HG03175 (cell line): ENCODE data around the gene ADGRL1.

Experiments
- ATAC-seq: cut with Tn5 transposase; IDR thresholded peaks from one replicate; pipeline ENCODE4 v1.9.1; 2021; ENCODE audit warnings: mild to moderate bottlenecking, moderate library complexity; ENCODE audit not compliant: unreplicated experiment

Gene ADGRL1

GRCh38 chr19:14142262-14143190 lies 63.4 kb downstream of the ADGRL1 start:
- no peak for ATAC-seq

DNA sequence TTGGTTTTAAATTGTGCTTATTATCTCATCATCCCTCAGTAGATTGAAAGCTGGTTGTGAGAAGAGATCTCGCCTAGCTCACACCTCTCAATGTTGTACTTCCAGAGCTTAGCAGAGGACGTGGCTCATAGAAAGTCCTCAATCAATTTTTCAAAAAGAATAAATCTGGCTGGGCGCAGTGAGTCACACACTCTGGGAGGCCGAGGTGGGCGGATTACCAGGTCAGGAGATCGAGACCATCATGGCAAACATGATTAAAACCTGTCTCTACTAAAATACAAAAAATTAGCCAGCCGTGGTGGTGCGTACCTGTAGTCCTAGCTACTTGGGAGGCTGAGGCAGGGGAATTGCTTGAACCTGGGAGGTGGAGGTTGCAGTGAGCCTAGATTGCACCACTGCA lies 64.9 kb downstream of the ADGRL1 start:
- ATAC-seq: no peak

DNA sequence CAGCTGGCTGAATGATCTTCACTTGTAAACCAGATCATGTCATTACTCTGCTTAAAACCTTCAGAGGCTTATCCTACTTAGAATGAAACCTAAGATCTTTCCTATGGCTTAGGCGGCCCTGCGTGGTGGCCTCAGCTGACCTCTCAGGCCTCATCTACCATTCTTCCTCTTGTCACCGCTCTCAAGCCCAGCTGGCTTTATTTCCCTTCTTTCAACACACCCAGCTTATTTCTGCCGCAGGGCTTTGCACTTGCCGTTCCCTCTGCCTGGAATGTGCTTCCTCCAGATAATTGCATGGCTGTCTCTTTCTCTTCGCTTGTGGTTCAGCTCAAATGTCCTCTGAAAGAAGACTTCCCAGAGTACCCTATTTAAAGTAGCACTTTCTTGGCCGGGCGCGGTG lies 66.0 kb downstream of the ADGRL1 start:
- ATAC-seq: no peak

DNA sequence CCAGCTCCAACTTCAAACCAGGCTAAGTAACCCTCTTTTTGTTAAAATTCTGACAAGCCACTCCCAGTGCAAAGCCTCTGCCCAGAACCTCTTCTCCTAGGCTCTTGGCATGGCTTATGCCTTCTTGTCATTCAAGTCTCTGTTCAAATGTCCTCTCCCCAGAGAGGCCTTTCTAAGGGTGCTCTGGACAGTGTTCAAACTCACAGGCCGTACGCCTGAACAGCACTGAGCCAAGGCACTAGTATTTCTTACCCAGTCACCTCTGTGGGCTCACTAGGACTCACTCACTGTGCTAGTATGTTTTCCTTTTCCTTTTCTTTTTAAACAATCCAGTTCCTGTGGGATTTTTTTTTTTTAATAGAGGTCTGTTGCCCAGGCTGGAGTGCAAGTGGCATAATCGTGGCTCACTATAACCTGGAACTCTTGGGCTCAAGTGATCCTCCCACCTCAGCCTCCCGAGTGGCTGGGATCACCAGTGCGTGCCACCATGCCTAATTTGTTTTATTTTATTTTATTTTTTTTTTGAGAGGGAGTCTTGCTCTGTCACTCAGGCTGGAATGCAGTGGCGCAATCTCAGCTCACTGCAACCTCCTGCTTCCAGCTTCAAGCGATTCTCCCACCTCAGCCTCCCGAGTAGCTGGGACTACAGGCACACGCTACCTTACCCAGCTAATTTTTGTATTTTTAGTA lies 67.2 kb downstream of the ADGRL1 start:
- ATAC-seq: no peak

GRCh38 chr19:14136509-14137281 lies 69.3 kb downstream of the ADGRL1 start, which contains the start of gene ASF1B:
Gene ASF1B (minus strand): TSS chr19:14136589. CDS start chr19:14136456, 133 bp downstream.
- peak; percentile 80 for ATAC-seq

GRCh38 chr19:14135985-14136508 lies 69.9 kb downstream of the ADGRL1 start:
- ATAC-seq: no peak

GRCh38 chr19:14135355-14135754 lies 70.6 kb downstream of the ADGRL1 start:
- ATAC-seq: no peak

DNA sequence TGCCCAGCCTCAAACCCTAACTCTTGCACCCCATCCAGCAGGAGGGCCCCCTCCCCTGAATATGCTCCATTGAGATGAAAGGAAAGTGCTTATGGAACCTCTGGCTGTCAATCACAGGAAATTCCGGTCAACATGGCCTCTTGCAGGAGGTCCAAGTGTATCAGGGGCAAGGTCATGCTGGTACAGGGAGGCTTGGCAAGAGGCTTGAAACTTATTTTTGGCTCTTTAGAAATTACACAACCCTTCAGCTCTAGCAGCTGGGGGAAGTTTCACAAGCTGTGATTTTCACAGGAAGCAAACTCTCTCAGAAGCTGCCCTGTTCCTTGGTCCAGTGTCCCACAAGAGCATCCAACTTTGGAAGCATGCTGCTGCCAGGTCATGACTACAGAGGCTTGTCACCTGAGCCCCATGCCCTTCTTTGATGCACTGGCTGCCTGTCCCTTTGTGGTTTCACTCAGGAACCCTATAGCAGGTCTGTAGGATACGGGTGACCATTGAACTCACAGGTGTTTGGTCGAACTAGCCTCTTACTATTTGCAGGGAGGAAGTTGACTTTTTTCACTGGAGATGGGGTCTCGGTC lies 78.0 kb downstream of the ADGRL1 start:
- ATAC-seq: no peak

DNA sequence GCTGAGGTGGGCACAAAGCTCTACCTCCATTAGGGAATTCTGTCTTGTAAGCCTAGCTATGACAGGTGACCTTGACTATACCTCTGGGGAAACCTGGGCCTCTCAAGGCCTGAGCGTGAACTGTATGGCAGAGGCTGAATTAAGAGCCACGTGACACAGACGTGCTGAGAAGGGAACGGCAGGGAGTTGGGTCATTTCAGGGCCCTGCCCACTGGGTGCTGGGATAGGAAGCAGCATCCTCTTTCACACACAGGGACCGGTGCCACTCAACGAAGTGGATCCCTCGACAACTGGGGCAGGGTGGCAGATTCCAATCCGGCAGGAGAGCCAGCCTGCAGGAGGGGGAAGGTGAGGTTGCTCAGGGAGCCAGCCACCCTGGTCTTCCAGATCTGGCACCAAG lies 78.8 kb downstream of the ADGRL1 start:
- ATAC-seq: no peak

- no peak for ATAC-seq
Measured at GRCh38 chr19:14122924-14123323, 83.0 kb downstream of the ADGRL1 start.

GRCh38 chr19:14120497-14120780 lies 85.5 kb downstream of the ADGRL1 start:
- ATAC-seq: no peak

DNA sequence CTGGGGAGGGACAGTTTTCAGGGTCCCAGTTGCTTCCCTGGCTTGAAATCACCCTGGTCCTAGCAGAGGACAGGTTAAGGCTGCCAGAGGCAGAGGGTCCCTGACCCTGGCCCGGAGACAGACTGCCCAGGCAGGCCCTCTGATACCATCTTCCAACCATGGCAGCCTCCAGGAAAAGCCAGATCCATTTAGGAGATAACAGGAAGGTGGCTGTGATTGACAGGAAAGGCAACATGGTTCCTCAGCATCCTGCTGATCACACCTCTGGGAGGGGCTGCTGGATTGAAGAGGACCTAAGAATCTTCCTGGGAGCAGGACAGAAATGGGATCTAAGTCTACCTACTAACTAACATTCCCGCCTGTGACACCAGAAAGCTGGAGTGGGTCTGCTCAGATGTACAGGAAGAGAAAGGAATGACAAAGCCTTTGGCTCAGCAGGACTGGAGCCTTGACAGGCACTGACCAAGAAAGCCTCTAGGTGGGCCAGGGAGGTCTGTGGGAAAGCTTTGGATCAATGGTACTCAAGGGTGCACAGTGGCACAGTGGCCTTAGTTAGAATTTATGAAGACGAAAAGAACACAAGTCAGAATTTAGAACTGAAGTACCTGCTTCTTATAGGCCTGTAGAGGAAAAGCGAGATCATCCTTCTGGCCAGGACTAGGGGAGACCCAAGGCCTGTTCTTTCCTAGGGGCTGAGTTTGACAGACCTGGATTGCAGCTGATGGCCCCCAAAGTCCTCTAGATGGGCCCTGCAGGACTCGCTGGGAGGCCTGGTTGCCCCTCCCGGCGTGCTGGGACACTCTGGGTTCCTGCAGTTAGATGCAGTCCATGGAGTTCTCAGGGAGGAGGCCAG lies 86.1 kb downstream of the ADGRL1 start:
- ATAC-seq: no peak

DNA sequence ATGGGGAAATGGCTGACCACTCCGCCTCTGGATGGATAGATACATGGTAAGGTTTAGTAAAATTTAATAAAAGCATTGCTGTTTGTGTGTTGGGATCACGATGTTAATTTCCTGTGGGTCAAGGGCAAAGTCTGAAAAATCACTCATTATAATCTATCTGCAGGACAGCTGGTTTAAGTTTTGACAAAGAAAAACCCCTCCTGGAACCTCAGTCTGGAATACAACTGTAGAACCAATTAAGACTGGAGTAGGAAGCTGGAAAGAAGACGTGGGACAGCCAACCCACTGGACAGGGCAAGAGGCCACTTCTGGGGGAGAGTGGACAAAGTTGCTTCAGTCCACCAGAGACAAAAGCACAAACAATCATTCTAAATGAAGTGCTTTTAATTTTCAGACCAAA lies 86.8 kb downstream of the ADGRL1 start:
- no peak for ATAC-seq

DNA sequence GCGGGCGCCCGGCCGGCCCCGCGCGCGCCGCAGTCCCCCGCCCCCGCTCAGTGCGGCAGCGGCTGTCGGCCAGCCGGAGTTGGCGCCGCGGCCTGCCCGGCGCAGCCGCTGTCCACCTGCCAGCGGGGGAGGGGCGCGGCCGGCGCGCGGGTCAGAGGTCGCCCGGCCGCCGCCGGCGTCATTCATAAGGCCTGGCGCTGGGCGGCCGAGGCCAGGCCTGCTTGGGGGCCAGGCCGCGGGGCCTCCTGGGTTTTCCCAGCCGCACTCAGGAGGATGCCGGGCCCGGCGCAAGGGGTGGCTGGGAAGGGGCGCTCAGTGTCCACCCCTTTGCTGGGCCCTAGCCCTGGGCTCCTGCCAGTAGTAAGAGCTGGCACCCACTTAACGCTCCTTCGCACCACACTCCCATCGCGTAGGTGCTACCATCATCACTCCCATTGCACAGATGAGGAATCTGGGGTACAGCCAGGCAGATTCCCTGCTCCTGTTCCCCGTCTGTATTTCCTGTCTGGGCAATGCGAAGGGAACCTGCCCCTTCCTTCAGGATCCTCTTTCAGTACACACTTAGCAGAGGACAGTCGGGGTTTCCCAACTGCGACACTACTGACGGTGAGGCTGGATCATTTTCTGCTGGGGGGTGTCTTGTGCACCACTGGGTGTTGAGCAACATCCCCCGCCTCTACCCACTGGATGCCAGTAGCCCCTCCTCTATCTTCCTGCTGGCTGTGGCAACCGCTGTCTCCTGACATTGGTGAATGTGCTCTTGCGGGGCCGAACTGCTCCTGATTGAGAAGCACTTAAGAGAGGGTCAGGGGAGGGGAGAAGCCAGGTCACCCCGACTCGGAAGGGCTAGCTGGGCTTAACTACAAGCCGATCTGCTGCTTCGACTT lies 87.6 kb downstream of the ADGRL1 start:
- peak; percentile 27 for ATAC-seq

DNA sequence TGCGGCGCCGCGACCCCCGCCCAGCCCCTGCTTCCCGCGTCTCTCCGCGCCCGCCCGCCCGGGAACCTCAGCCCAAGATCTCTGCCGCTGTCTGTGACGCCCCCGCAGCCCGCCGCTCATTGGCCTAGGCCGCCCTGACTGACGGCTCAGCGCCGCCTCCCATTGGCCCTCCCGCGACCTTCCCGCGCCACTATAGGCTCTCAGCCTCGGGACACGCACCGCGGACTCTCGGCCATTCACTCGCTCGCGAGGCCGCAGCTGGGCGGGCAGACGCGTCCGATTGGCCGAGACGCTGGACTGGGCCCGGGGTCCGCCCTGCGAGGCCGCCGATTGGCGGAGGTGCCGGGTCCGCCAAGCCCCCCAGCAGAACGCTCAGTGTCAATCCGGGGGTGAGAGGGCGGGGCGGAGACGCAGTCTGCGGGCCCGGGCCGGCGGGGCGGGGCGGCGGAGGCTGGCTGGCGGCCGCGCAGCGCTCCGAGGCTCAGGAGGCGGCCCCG lies 88.3 kb downstream of the ADGRL1 start, which contains the start of gene PRKACA:
Gene PRKACA, minus strand, starts transcription at position 95 of the 497 bp plus-strand sequence. CDS start 215 bp downstream, outside the sequence.
- peak; percentile 89 for ATAC-seq

DNA sequence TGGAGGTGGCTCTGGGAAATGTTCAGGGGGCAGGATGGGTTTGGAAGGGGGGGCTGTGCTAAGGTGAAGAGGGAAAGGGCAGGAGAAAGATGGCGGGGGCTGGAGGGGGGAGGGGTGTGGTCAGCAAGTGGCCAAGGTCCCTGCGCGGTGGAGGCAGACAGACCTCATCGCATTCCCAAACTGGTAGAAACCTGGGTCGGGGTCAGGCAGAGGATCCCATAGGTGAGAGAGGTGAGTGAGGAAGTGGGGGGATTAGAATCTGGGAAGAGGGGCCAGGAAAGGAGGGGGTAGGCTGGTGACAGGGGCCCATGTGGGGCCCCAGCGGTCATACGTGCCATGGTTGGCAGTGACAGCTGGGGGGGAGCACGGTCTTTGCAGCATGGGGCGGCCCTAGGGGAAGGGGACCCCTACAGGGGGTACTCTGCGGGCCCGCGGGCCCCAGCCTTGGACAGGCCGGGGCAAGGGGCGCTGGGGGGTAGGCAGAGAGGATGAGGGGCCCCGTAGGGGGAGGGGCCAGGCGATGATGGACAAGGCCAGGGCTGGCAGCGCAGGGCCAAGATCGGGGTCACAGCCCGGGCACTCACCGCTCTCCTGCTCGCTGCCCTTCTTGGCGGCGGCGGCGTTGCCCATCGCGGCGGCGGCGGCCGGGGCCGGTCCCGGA lies 88.9 kb downstream of the ADGRL1 start:
- peak; percentile 8 for ATAC-seq

- no peak for ATAC-seq
Measured at GRCh38 chr19:14116525-14116917, 89.4 kb downstream of the ADGRL1 start.

DNA sequence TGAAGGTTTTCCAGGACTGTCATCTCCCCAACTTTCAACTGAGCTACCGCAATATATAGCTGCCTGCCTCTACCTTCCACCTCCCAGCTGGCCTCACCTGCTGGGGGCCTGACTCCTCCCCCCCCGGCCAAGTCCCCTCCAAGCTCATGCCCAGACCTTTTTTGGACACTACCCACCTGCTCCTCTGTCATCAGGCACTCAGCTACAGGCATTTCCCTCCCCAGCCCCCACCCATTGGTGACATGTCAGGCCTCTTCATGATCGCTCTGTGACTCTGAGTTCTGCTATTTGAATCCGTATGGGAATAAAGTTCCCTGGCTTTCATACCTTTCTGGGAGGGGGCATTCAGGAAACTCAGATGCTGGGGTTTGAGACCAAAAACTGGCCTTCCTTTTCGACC lies 90.2 kb downstream of the ADGRL1 start:
- no peak for ATAC-seq
